ENCODE results near the gene ARHGEF1. TPM values are rescaled to one million over a fixed set of nuclear protein-coding genes. Genes with fewer than 3 reads are reported as not detected.

Gene ARHGEF1
- polyA plus RNA-seq, 1 donor (not counting 4 experiments of a cell fraction or from before 2014, with no cell fraction given): 30.5 TPM

DNA sequence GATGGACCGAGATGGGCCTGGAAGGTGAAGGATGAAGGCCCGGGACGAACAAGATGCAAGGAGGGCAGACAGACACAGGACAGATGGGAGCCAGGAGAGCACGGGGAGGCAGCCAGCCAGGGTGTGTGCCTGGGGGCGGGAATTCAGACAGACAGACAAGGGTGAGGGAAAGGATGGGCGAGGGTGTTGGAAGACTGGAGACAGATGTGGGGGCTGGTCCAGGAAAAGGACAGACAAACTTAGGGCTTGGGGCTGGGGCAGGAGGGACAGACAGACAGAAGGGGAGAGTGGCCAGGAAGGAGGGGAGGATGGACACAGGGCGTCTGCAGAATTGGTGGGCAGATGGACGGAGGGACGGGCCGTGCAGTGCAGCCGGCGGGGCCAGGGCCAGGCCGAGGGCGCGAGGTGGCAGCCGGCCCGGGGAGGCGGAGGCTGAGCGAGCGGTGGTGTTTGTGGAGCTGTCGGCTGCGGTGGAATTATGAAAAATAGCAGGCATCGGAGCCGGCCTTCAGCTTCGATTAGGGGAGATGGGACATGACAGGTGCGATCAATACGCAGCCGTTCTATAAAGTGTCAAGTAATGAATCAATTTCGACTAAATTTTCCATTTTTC lies 49.8 kb downstream of the ARHGEF1 start:
- Histone ChIP-seq H3K4me1 (ENCODE audit: control insufficient read depth, extremely low read depth, insufficient read depth, low read length) (peaks cover 20% of the 10 kb centered on the region), H3K9ac (ENCODE audit: control insufficient read depth, extremely low read depth, insufficient read depth, low read length) (no peak overlapping the region), H3K36me3 (ENCODE audit: control insufficient read depth in 2 of 2, extremely low read depth in 1 of 2, insufficient read depth in 2 of 2, low read length in 2 of 2) (no peaks in the 10 kb centered on the region), H3K79me2 (ENCODE audit: control insufficient read depth, insufficient read depth, low read length) (no peaks in the 10 kb centered on the region), H3K27ac (ENCODE audit: control insufficient read depth, insufficient read depth, low read length) (no peak overlapping the region), H2AFZ (ENCODE audit: control insufficient read depth, low read length) (no peak overlapping the region), H3K9me3 (ENCODE audit: control insufficient read depth, low read depth, low read length) (no peaks in the 10 kb centered on the region), H3K9me1 (ENCODE audit: control insufficient read depth, extremely low read depth, insufficient read depth, low read length) (no peaks in the 10 kb centered on the region), H4K20me1 (ENCODE audit: control insufficient read depth, extremely low read depth, insufficient read depth, low read length) (peaks cover 3% of the 10 kb centered on the region), H3K4me3 (ENCODE audit: control insufficient read depth in 2 of 3, extremely low read depth in 1 of 3, insufficient read depth in 2 of 3, low read depth in 1 of 3, low read length in 3 of 3) (no peak overlapping the region), H3K4me2 (ENCODE audit: control insufficient read depth, extremely low read depth, insufficient read depth, low read depth, low read length) (no peak overlapping the region), H3K27me3 (ENCODE audit: control insufficient read depth, extremely low read depth, insufficient read depth, low read length) (peaks cover 90% of the 10 kb centered on the region)
- FAIRE-seq (no peak), DNase-seq (ENCODE audit: low read depth, low spot score) (no peak)
- TF ChIP-seq, protein P1, sequence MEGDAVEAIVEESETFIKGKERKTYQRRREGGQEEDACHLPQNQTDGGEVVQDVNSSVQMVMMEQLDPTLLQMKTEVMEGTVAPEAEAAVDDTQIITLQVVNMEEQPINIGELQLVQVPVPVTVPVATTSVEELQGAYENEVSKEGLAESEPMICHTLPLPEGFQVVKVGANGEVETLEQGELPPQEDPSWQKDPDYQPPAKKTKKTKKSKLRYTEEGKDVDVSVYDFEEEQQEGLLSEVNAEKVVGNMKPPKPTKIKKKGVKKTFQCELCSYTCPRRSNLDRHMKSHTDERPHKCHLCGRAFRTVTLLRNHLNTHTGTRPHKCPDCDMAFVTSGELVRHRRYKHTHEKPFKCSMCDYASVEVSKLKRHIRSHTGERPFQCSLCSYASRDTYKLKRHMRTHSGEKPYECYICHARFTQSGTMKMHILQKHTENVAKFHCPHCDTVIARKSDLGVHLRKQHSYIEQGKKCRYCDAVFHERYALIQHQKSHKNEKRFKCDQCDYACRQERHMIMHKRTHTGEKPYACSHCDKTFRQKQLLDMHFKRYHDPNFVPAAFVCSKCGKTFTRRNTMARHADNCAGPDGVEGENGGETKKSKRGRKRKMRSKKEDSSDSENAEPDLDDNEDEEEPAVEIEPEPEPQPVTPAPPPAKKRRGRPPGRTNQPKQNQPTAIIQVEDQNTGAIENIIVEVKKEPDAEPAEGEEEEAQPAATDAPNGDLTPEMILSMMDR (optimal IDR thresholded peaks at IDR 0.05 in 1 of 3, IDR thresholded peaks at IDR 0.05 in 1 of 3, conservative IDR thresholded peaks at IDR 0.05 in 1 of 3; ENCODE audit: extremely low read depth in 1 of 3, insufficient read depth in 2 of 3, low read length in 3 of 3): no peak
- peak; percentile 87 for TF ChIP-seq EZH2 (IDR thresholded peaks at IDR 0.05; ENCODE audit: low read length)
- dilution Hi-C loops (cut with MboI; ENCODE audit: extremely low pct_ligation_motif_present, low sequenced_read_pairs): no loop called here

DNA sequence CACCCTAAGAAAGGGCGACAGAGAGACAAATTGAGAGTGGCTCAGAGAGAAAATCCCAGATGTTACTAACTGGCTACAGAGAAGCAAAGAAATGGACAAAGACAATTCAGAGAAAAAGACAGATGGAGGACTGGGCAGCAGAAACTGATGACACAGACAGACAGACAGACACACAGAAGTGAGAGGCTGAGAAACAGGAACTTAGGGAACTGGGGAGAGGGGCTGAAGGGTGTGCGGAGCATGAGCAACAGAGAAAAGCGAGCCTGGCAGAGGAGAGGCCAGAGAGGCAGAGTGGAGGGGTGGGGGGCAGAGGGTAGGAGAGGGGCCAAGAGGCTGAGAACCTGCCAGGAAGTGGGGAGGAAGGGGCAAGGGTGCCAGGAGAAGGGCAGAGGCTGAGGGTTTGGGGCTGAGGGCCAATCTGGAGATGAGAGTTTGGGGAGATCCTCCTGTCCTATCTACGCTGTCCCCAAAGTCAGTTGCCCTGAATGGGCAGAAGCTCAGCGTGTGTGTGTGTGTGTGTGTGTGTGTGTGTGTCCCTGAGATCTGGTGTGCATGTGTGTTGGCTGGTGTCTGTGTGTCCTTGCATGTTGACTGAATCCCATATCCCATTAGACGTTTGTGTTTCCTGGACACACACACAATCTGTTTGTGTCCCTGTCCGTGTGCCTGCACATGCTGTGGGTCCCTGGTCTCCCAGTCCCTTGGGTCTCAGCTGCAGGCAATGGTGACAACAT lies 50.9 kb downstream of the ARHGEF1 start:
- no peak for TF ChIP-seq EZH2 (IDR thresholded peaks at IDR 0.05; ENCODE audit: low read length)
- TF ChIP-seq, protein P1 (optimal IDR thresholded peaks at IDR 0.05 in 1 of 3, IDR thresholded peaks at IDR 0.05 in 1 of 3, conservative IDR thresholded peaks at IDR 0.05 in 1 of 3; ENCODE audit: extremely low read depth in 1 of 3, insufficient read depth in 2 of 3, low read length in 3 of 3): no peak
- peak; percentile 46 for FAIRE-seq
- H2AFZ ChIP-seq (ENCODE audit: control insufficient read depth, low read length): no peak overlapping the region

More for the DNA sequence above, 50.9 kb downstream of the ARHGEF1 start:
- Histone ChIP-seq H3K9ac (ENCODE audit: control insufficient read depth, extremely low read depth, insufficient read depth, low read length) (no peak overlapping the region), H4K20me1 (ENCODE audit: control insufficient read depth, extremely low read depth, insufficient read depth, low read length) (peaks cover 3% of the 10 kb centered on the region), H3K79me2 (ENCODE audit: control insufficient read depth, insufficient read depth, low read length) (no peaks in the 10 kb centered on the region), H3K27ac (ENCODE audit: control insufficient read depth, insufficient read depth, low read length) (no peak overlapping the region), H3K9me1 (ENCODE audit: control insufficient read depth, extremely low read depth, insufficient read depth, low read length) (no peaks in the 10 kb centered on the region), H3K9me3 (ENCODE audit: control insufficient read depth, low read depth, low read length) (no peaks in the 10 kb centered on the region), H3K4me1 (ENCODE audit: control insufficient read depth, extremely low read depth, insufficient read depth, low read length) (peaks cover 17% of the 10 kb centered on the region), H3K36me3 (ENCODE audit: control insufficient read depth in 2 of 2, extremely low read depth in 1 of 2, insufficient read depth in 2 of 2, low read length in 2 of 2) (no peaks in the 10 kb centered on the region), H3K4me3 (ENCODE audit: control insufficient read depth in 2 of 3, extremely low read depth in 1 of 3, insufficient read depth in 2 of 3, low read depth in 1 of 3, low read length in 3 of 3) (no peak overlapping the region), H3K27me3 (ENCODE audit: control insufficient read depth, extremely low read depth, insufficient read depth, low read length) (peaks cover 84% of the 10 kb centered on the region), H3K4me2 (ENCODE audit: control insufficient read depth, extremely low read depth, insufficient read depth, low read depth, low read length) (no peak overlapping the region)
- DNase-seq (ENCODE audit: low read depth, low spot score): no peak
- dilution Hi-C loops (cut with MboI; ENCODE audit: extremely low pct_ligation_motif_present, low sequenced_read_pairs): no loop called here
